Measurements from ENCODE around the gene COL28A1. TPM values are rescaled to one million over a fixed set of nuclear protein-coding genes. Genes with fewer than 3 reads are reported as not detected.

COL28A1 gene
- total RNA-seq, 4 donors from 2014 or later: 0.60 to 4.4 (median 4.1) TPM

- WGBS, 2 donors (ENCODE audit: low coverage in 1 of 2): 75 to 80% methylated on average over 4 of the region's 4 CpGs
- TF ChIP-seq CTCF (IDR thresholded peaks at IDR 0.05) (no peak), POLR2AphosphoS5 (IDR thresholded peaks at IDR 0.05) (no peak), POLR2A (IDR thresholded peaks at IDR 0.05) (no peak), EP300 (IDR thresholded peaks at IDR 0.05; ENCODE audit: low read depth) (no peak)
- intact Hi-C loops (cut with DNase I; ENCODE audit: low total_unique reads) (loop anchor here (5.0 kb wide), 1 partner anchor 931 kb away; the partner anchor contains the start of gene ZNF316), in situ Hi-C loops (cut with MboI; ENCODE audit: low pct_ligation_motif_present in 1 of 4, low pct_unique_long_range_greater_than_20kb in 1 of 4, low sequenced_read_pairs in 3 of 4) (no loop called here)
- peak overlapping the region in 1 of 4 donors; percentile 88 for H3K4me3 ChIP-seq
- no peaks in the 10 kb centered on the region for H3K36me3 ChIP-seq
- H3K4me1 ChIP-seq: peaks cover 12 to 43% (median 22%) of the 10 kb centered on the region in 4 donors
- H3K27ac ChIP-seq: peak overlapping the region in 1 of 4 donors; percentile 9
- H3K9me3 ChIP-seq: no peaks in the 10 kb centered on the region
- H3K27me3 ChIP-seq: no peaks in the 10 kb centered on the region
- DNase-seq: no peak
These were observed 32.9 kb upstream of the COL28A1 start for GRCh38 chr7:7568553-7568952.

- 21 to 52% methylated on average over 2 of the region's 2 CpGs for WGBS, 2 donors (ENCODE audit: low coverage in 1 of 2)
- H3K4me1 ChIP-seq: peaks cover 12 to 43% (median 22%) of the 10 kb centered on the region in 4 donors
- no peak for TF ChIP-seq POLR2AphosphoS5 (IDR thresholded peaks at IDR 0.05)
- no peak for TF ChIP-seq EP300 (IDR thresholded peaks at IDR 0.05; ENCODE audit: low read depth)
- no peak for TF ChIP-seq CTCF (IDR thresholded peaks at IDR 0.05)
- TF ChIP-seq POLR2A (IDR thresholded peaks at IDR 0.05): no peak
- in situ Hi-C loops (cut with MboI; ENCODE audit: low pct_ligation_motif_present in 1 of 4, low pct_unique_long_range_greater_than_20kb in 1 of 4, low sequenced_read_pairs in 3 of 4): no loop called here
- intact Hi-C loops (cut with DNase I; ENCODE audit: low total_unique reads): loop anchor here (5.0 kb wide), 1 partner anchor 931 kb away; the partner anchor contains the start of gene ZNF316
- no peaks in the 10 kb centered on the region for H3K27me3 ChIP-seq
- H3K9me3 ChIP-seq: no peaks in the 10 kb centered on the region
- peak overlapping the region in 3 of 4 donors; percentile 82 to 89 (median 88) for H3K4me3 ChIP-seq
- peak overlapping the region; percentile 90 to 98 (median 98) for H3K27ac ChIP-seq
- no peak for DNase-seq
- no peaks in the 10 kb centered on the region for H3K36me3 ChIP-seq
These were observed 32.3 kb upstream of the COL28A1 start for GRCh38 chr7:7567898-7568531.

GRCh38 chr7:7566651-7567611, 31.3 kb upstream of the COL28A1 start, which contains the start of gene MIOS:
Gene MIOS, plus strand, starts transcription at chr7:7566884. Its CDS starts 5,592 bp downstream, at chr7:7572476.
- peak within 1 kb of the TSS; percentile 90 to 98 (median 98) for H3K27ac ChIP-seq
- no peaks in the 10 kb centered on the region for H3K9me3 ChIP-seq
- TF ChIP-seq POLR2AphosphoS5 (IDR thresholded peaks at IDR 0.05) (peak; percentile 48 to 75 (median 72)), EP300 (IDR thresholded peaks at IDR 0.05; ENCODE audit: low read depth) (no peak), POLR2A (IDR thresholded peaks at IDR 0.05) (peak; percentile 31)
- in situ Hi-C loops (cut with MboI; ENCODE audit: low pct_ligation_motif_present in 1 of 4, low pct_unique_long_range_greater_than_20kb in 1 of 4, low sequenced_read_pairs in 3 of 4) (no loop called here), intact Hi-C loops (cut with DNase I; ENCODE audit: low total_unique reads) (loop anchor here (5.0 kb wide), 1 partner anchor 930 kb away; the partner anchor contains the start of gene ZNF316)
- peaks cover 12 to 43% (median 22%) of the 10 kb centered on the region in 4 donors for H3K4me1 ChIP-seq
- peak; percentile 92 for DNase-seq
- no peaks in the 10 kb centered on the region for H3K36me3 ChIP-seq
- H3K4me3 ChIP-seq: peak within 1 kb of the TSS; percentile 38 to 89 (median 85)
- WGBS, 2 donors (ENCODE audit: low coverage in 1 of 2): 0% methylated on average over 68 of the region's 96 CpGs; no CpG with 5 or more reads in 1 of the 2 donors
- no peaks in the 10 kb centered on the region for H3K27me3 ChIP-seq

- Histone ChIP-seq H3K27me3 (no peaks in the 10 kb centered on the region), H3K9me3 (no peaks in the 10 kb centered on the region), H3K27ac (peak overlapping the region; percentile 90 to 98 (median 98)), H3K4me3 (peak overlapping the region; percentile 38 to 89 (median 85)), H3K36me3 (no peaks in the 10 kb centered on the region), H3K4me1 (peaks cover 12 to 43% (median 22%) of the 10 kb centered on the region in 4 donors)
- 49 to 73% methylated on average over 15 to 26 of the region's 26 CpGs for WGBS, 2 donors (ENCODE audit: low coverage in 1 of 2)
- intact Hi-C loops (cut with DNase I; ENCODE audit: low total_unique reads): loop anchor here (5.0 kb wide), 1 partner anchor 929 kb away; the partner anchor contains the start of gene ZNF316
- TF ChIP-seq POLR2AphosphoS5 (IDR thresholded peaks at IDR 0.05) (no peak), EP300 (IDR thresholded peaks at IDR 0.05; ENCODE audit: low read depth) (no peak), POLR2A (IDR thresholded peaks at IDR 0.05) (peak; percentile 28)
- DNase-seq: peak; percentile 25
- in situ Hi-C loops (cut with MboI; ENCODE audit: low pct_ligation_motif_present in 1 of 4, low pct_unique_long_range_greater_than_20kb in 1 of 4, low sequenced_read_pairs in 3 of 4): no loop called here
These were observed 30.3 kb upstream of the COL28A1 start for GRCh38 chr7:7565746-7566650.
